Measurements from ENCODE around the gene MMP13.
"Not testable (repeated sequence)": the region's sequence is repeated elsewhere in the genome, so short reads cannot be mapped to it uniquely, and the experiment has no call there.

Gene MMP13

DNA sequence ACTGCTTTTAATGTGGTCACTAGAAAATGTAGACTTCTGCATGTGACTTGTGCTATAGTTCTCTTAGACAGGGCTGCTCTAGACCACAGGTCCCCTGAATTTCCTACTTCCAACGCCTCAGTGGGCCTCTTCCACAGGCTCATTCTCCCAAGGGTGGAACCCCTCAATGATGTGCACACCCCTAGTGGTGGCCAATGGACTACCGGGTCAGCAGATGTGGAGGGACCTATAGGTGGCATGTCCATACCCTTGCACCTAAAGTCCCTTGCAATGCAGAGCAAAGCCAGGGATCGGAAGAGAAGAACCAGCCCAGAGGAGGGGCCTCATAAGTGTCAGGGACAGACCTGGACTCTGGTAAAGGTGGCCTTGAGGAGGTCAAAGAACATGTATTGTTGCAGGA lies 20.0 kb downstream of the MMP13 start:
- no peak for DNase-seq

DNA sequence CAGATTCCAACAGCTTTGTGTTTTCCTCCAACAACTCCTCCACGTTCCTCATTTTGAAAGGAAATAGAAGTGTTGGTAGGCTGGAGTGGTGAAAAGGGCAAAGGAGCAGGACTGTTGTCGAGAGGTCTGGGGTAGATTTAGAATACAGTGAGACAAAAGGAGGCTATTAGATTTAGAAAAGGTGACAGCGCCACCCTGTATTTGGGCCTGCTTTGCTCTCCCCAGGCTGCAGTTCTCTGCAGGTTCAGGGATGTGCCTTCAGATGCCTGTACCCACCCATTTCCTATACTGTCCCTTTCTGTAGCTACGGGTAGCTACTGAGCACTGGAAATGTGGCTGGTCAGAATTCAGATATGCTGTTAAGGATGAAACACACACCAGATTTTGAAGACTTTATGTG lies 20.8 kb downstream of the MMP13 start:
- DNase-seq, result no peak

- DNase-seq, result no peak
Observed at GRCh38 chr11:102933627-102934026, 21.9 kb downstream of the MMP13 start.

- no peak for DNase-seq
Observed at GRCh38 chr11:102932678-102933077, 22.9 kb downstream of the MMP13 start.

DNA sequence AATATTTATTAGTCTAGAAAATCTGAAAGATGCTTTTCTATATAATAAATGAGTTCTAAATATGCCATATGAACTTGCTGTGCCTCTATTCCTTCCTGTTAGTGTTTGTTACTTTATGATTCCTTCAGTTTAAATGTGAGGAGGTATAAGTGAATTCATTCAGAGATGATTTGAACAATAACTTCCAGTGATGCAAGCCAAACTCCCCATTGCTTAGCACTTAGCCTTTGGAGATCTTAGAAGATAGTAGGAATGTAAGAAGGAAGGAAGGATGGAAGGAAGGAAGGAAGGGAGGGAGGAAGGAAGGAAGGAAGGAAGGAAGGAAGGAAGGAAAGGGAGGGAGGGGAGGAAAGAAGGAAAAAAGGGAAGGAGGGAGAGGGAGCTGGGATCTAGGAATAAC lies 25.1 kb downstream of the MMP13 start:
- no peak for DNase-seq

GRCh38 chr11:102929972-102930371 lies 25.6 kb downstream of the MMP13 start:
- DNase-seq, result no peak

- DNase-seq, result no peak
Observed at GRCh38 chr11:102929166-102929565, 26.4 kb downstream of the MMP13 start.

- DNase-seq, result no peak
Observed at GRCh38 chr11:102928247-102928646, 27.3 kb downstream of the MMP13 start.

DNA sequence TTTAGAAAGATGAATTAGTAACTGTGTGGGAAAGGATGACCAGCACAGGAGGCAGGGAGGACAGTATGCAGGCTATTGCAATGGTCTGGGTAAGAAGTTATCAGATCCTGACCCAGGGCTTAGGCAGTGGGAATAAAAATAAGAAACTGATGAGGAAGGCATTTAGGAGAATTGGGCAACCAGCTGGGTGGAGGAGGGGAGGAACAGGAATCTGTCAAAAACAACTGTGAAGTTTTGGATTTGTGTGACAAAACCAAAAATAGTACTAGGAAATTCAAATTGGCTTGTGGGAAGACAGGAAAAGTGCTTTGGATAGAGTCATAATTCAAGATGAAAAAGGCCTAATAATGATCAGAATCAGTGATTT lies 27.9 kb downstream of the MMP13 start:
- DNase-seq, result no peak

GRCh38 chr11:102926961-102927623 lies 28.4 kb downstream of the MMP13 start:
- DNase-seq, result no peak

- no peak for DNase-seq
Observed at GRCh38 chr11:102926517-102926916, 29.0 kb downstream of the MMP13 start.

- no peak for DNase-seq
Observed at GRCh38 chr11:102925988-102926387, 29.5 kb downstream of the MMP13 start.

- no peak for DNase-seq
Observed at GRCh38 chr11:102924851-102925380, 30.6 kb downstream of the MMP13 start.

DNA sequence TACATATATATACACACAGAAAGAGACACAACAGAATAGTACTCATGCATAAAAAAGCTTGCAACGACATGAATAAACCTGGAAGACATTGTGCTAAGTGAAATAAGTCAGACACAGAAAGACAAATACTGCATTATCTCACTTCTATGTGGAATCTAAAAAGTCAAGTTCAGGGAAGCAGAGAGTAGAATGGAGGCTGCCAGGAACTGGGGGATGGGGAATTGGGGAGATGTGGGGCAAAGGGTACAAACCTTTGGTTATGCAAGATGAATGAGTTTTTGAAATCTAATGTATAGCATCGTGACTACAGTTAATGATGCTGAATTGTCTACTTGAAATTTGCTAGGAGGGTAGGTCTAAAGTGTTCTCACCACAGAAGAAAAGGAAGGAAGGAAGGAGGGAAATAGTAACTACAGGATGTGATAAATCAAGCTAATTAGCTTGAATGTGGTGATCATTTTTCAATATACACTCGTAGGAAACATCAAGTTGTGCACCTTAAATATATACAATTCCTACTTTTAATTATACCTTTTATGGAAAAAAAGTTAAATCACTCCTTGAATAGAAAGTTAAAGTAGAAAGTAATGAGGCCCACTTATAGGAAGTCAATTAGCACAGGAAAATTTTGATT lies 33.8 kb downstream of the MMP13 start:
- no peak for DNase-seq

- no peak for DNase-seq
Observed at GRCh38 chr11:102920118-102920684, 35.3 kb downstream of the MMP13 start.

DNA sequence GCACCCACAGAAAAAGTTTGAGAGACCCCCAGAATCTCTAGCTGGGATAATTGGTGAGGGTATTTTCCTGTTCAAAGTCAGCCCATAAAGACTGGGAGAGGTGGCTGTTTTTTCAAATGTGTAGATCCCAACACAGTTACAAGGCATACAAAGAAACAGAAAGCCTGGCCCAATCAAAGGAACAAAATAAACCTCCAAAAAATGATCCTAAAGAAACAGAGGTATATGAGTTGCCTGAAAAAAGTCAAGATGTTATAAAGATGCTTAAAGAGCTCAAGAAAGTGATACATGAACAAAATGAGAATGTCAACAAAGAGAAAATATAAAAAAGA lies 40.5 kb downstream of the MMP13 start:
- no peak for DNase-seq

- DNase-seq, result no peak
Observed at GRCh38 chr11:102914238-102915043, 41.1 kb downstream of the MMP13 start.

- DNase-seq, result no peak
Observed at GRCh38 chr11:102912482-102912830, 43.1 kb downstream of the MMP13 start.

DNA sequence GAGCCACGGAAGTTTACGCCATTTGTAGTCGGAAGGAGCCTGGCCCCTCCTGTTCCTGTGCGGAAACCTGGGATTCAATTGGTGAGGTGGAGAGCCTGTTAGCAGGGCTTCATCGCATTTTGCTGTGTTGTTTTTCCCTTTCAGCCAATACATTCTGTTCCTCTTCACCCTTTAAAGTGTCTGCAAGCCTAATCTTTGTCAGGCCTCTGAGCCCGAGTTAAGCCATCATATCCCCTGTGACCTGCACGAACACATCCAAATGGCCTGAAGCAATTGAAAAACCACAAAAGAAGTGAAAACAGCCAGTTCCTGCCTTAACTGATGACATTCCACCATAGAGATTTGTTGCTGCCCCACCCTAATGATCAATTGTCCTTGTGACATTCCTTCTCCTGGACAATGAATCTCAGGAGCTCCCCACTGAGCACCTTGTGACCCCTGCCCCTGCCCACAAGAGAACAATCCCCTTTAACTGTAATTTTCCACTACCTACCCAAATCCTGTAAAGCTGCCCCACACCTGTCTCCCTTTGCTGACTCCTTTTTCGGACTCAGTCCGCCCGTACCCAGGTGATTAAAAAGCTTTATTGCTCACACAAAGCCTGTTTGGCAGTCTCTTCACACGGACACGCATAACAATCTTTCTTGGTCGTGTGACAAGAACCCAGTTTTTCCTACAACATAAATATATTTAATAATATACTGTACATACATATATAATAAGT lies 43.6 kb downstream of the MMP13 start:
- no peak for DNase-seq

GRCh38 chr11:102905848-102906247 lies 49.7 kb downstream of the MMP13 start:
- not testable (repeated sequence) for DNase-seq

- DNase-seq, result not testable (repeated sequence)
Observed at GRCh38 chr11:102903895-102904294, 51.6 kb downstream of the MMP13 start.

- no peak for DNase-seq
Observed at GRCh38 chr11:102900346-102900745, 55.2 kb downstream of the MMP13 start.
